ENCODE results near the gene ZCCHC12. TPM values are rescaled to one million over a fixed set of nuclear protein-coding genes. Genes with fewer than 3 reads are reported as not detected.

Gene ZCCHC12
- total and polyA plus RNA-seq, 8 donors = 0.25 to 2.0 TPM; not detected in 6

DNA sequence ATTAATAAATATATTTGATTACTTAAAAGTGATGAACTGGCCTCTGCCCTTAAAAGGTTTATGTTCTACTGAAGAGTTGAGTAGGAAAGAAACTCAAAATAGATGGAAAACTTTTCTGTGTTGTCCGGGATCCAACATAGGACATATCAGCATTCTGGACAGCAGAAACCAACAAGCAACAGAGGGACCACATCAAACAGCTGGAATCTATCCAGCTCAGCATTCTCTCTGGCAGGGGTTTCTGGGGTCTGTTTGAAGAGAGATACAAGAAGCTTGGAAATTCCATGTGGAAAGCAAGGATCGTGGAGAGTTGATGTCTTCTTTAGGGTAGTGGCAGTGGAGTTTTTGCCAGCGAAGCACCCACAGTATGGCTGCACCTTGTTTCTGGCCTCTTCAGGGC is 43.6 kb downstream of the ZCCHC12 start:
- H3K4me1 ChIP-seq = peaks cover 0 to 10% (median 0%) of the 10 kb centered on the region in 4 donors
- WGBS, 5 donors = 73 to 87% (median 80%) methylated on average over 3 of the region's 3 CpGs

DNA sequence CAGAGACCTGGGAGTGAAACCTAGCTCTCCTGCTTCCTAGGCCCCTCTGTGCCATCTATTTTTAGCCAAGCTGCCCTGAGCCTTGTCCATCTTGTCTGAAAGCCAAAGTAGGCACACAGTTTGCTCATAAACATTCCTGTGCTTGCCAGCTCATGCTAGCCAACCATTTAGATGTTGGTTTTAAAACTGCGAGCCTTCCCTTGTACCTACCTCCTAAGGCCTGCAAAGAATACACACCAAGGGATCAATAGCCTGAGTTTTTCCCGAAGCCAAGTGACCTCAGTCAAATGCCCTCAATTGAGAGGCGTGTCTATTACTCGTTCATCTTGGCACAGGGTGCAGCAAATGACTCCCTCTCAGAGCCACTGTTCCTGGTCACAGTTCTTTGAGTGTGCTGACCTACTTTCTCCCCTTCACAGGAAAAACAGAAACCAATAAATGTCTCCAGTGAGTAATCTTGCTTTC is 48.5 kb downstream of the ZCCHC12 start:
- intact Hi-C loops (cut with DNase I; ENCODE audit: low total_unique reads) = no loop called here
- Histone ChIP-seq H3K4me3 (no peak overlapping the region), H3K36me3 (no peaks in the 10 kb centered on the region), H3K27ac (peak overlapping the region in 4 of 5 donors; percentile 20 to 60 (median 47)), H3K9me3 (peaks cover 0 to 4% (median 0%) of the 10 kb centered on the region in 4 donors), H3K27me3 (no peaks in the 10 kb centered on the region), H3K4me1 (peaks cover 0 to 17% (median 0%) of the 10 kb centered on the region in 4 donors)
- TF ChIP-seq, protein P1, sequence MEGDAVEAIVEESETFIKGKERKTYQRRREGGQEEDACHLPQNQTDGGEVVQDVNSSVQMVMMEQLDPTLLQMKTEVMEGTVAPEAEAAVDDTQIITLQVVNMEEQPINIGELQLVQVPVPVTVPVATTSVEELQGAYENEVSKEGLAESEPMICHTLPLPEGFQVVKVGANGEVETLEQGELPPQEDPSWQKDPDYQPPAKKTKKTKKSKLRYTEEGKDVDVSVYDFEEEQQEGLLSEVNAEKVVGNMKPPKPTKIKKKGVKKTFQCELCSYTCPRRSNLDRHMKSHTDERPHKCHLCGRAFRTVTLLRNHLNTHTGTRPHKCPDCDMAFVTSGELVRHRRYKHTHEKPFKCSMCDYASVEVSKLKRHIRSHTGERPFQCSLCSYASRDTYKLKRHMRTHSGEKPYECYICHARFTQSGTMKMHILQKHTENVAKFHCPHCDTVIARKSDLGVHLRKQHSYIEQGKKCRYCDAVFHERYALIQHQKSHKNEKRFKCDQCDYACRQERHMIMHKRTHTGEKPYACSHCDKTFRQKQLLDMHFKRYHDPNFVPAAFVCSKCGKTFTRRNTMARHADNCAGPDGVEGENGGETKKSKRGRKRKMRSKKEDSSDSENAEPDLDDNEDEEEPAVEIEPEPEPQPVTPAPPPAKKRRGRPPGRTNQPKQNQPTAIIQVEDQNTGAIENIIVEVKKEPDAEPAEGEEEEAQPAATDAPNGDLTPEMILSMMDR (IDR thresholded peaks at IDR 0.05) = no peak
- TF ChIP-seq EP300 (IDR thresholded peaks at IDR 0.05) = no peak
- peak in 1 of 3 donors; percentile 7 for TF ChIP-seq POLR2AphosphoS5 (IDR thresholded peaks at IDR 0.05)
- DNase-seq = peak; percentile 21 to 34
- WGBS, 5 donors = 17 to 36% (median 27%) methylated on average over 4 of the region's 4 CpGs

More for the DNA sequence above, 43.6 kb downstream of the ZCCHC12 start:
- TF ChIP-seq POLR2A (IDR thresholded peaks at IDR 0.05) = no peak
- TF ChIP-seq, protein P1 (IDR thresholded peaks at IDR 0.05) = no peak
- no peak for TF ChIP-seq EP300 (IDR thresholded peaks at IDR 0.05)
- TF ChIP-seq POLR2AphosphoS5 (IDR thresholded peaks at IDR 0.05) = no peak
- H3K9me3 ChIP-seq = peaks cover 0 to 4% (median 0%) of the 10 kb centered on the region in 4 donors
- H3K27ac ChIP-seq = no peak overlapping the region
- H3K27me3 ChIP-seq = no peaks in the 10 kb centered on the region
- intact Hi-C loops (cut with DNase I; ENCODE audit: low total_unique reads) = no loop called here
- no peak overlapping the region for H3K4me3 ChIP-seq
- peak in 1 of 2 donors; percentile 9 for DNase-seq
- H3K36me3 ChIP-seq = no peaks in the 10 kb centered on the region

Other genes starting within 250 kb of the ZCCHC12 start
- 100 to 1,000 TPM in 1 of 5 donors, 10 to 100 TPM in 4; 37.7 to 110 (median 70.1) TPM for gene IL13RA1, start 96.2 kb upstream of the ZCCHC12 start, total RNA-seq
- 10 to 100 TPM; 18.5 to 22.5 (median 19.1) TPM for gene IL13RA1, start 96.2 kb upstream of the ZCCHC12 start, polyA plus RNA-seq
- 10 to 100 TPM in 2 of 5 donors, 1 to 10 TPM in 3; 1.2 to 79.1 (median 8.5) TPM for gene LONRF3, start 150.8 kb downstream of the ZCCHC12 start, total RNA-seq
- 1 to 10 TPM in 2 of 3 donors, under 1 TPM in 1; 0.55 to 5.5 (median 3.2) TPM for gene LONRF3, start 150.8 kb downstream of the ZCCHC12 start, polyA plus RNA-seq
- gene CT47C1, start 249.2 kb downstream of the ZCCHC12 start, total RNA-seq = not detected
- gene CT47C1, start 249.2 kb downstream of the ZCCHC12 start, polyA plus RNA-seq = not detected